Measurements from ENCODE around the gene CERS6. TPM values are rescaled to one million over a fixed set of nuclear protein-coding genes. Genes with fewer than 3 reads are reported as not detected.

The CERS6 gene
- total RNA-seq, 2 donors from 2014 or later, result 13.7 to 15.8 TPM

GRCh38 chr2:168600949-168601348 is 144.9 kb downstream of the CERS6 start:
- Histone ChIP-seq H3K27me3 (replicated peaks; ENCODE audit: insufficient read depth) (no peaks in the 10 kb centered on the region), H3K4me3 (no peak overlapping the region), H3K27ac (no peak overlapping the region), H3K9me3 (peaks cover 9% of the 10 kb centered on the region), H3K4me1 (ENCODE audit: control insufficient read depth in 1 of 2, low read depth in 2 of 2) (no peaks in the 10 kb centered on the region), H3K36me3 (no peaks in the 10 kb centered on the region)
- no peak for ATAC-seq (ENCODE audit: insufficient number of reproducible peaks, low FRiP score, low read depth)
- DNase-seq (ENCODE audit: low spot score), result no peak
- no peak for TF ChIP-seq CTCF (IDR thresholded peaks at IDR 0.05)

GRCh38 chr2:168601741-168602140 is 145.7 kb downstream of the CERS6 start:
- no peak overlapping the region for H3K27ac ChIP-seq
- TF ChIP-seq CTCF (IDR thresholded peaks at IDR 0.05), result no peak

GRCh38 chr2:168602379-168602778 is 146.3 kb downstream of the CERS6 start:
- H3K4me1 ChIP-seq (ENCODE audit: control insufficient read depth in 1 of 2, low read depth in 2 of 2), result no peaks in the 10 kb centered on the region
- no peak overlapping the region for H3K27ac ChIP-seq
- TF ChIP-seq CTCF (IDR thresholded peaks at IDR 0.05), result no peak
- H3K36me3 ChIP-seq, result no peaks in the 10 kb centered on the region
- peaks cover 9% of the 10 kb centered on the region for H3K9me3 ChIP-seq
- DNase-seq (ENCODE audit: low spot score) (no peak), ATAC-seq (ENCODE audit: insufficient number of reproducible peaks, low FRiP score, low read depth) (no peak)
- no peak overlapping the region for H3K4me3 ChIP-seq
- no peaks in the 10 kb centered on the region for H3K27me3 ChIP-seq (replicated peaks; ENCODE audit: insufficient read depth)

More at GRCh38 chr2:168601741-168602140, 145.7 kb downstream of the CERS6 start:
- no peaks in the 10 kb centered on the region for H3K36me3 ChIP-seq
- DNase-seq (ENCODE audit: low spot score), result no peak
- no peaks in the 10 kb centered on the region for H3K4me1 ChIP-seq (ENCODE audit: control insufficient read depth in 1 of 2, low read depth in 2 of 2)
- no peak for ATAC-seq (ENCODE audit: insufficient number of reproducible peaks, low FRiP score, low read depth)
- H3K4me3 ChIP-seq, result no peak overlapping the region
- H3K27me3 ChIP-seq (replicated peaks; ENCODE audit: insufficient read depth), result no peaks in the 10 kb centered on the region
- H3K9me3 ChIP-seq, result peaks cover 9% of the 10 kb centered on the region

- H3K36me3 ChIP-seq, result no peaks in the 10 kb centered on the region
- no peaks in the 10 kb centered on the region for H3K4me1 ChIP-seq (ENCODE audit: control insufficient read depth in 1 of 2, low read depth in 2 of 2)
- H3K4me3 ChIP-seq, result no peak overlapping the region
- H3K9me3 ChIP-seq, result peaks cover 9% of the 10 kb centered on the region
- no peaks in the 10 kb centered on the region for H3K27me3 ChIP-seq (replicated peaks; ENCODE audit: insufficient read depth)
- DNase-seq (ENCODE audit: low spot score) (no peak), ATAC-seq (ENCODE audit: insufficient number of reproducible peaks, low FRiP score, low read depth) (no peak)
- H3K27ac ChIP-seq, result no peak overlapping the region
- no peak for TF ChIP-seq CTCF (IDR thresholded peaks at IDR 0.05)
These were observed 146.9 kb downstream of the CERS6 start for GRCh38 chr2:168602846-168603401.

- Histone ChIP-seq H3K27ac (no peak overlapping the region), H3K4me1 (ENCODE audit: control insufficient read depth in 1 of 2, low read depth in 2 of 2) (no peaks in the 10 kb centered on the region), H3K36me3 (no peaks in the 10 kb centered on the region), H3K27me3 (replicated peaks; ENCODE audit: insufficient read depth) (no peaks in the 10 kb centered on the region), H3K4me3 (no peak overlapping the region), H3K9me3 (peaks cover 9% of the 10 kb centered on the region)
- no peak for DNase-seq (ENCODE audit: low spot score)
- TF ChIP-seq CTCF (IDR thresholded peaks at IDR 0.05), result no peak
- no peak for ATAC-seq (ENCODE audit: insufficient number of reproducible peaks, low FRiP score, low read depth)
These were observed 147.4 kb downstream of the CERS6 start for GRCh38 chr2:168603439-168603961.
